Activated naive CD8-positive, alpha-beta T cell treated with anti-CD3 and anti-CD28 coated beads, Interleukin-2, amount 10 ng/mL, durations not matched to agents 7 days and 5 days (primary cell): Measurements from ENCODE around the gene EDA. TPM values are rescaled to one million over a fixed set of nuclear protein-coding genes. Genes with fewer than 3 reads are reported as not detected.
"Not testable (repeated sequence)": the region's sequence is repeated elsewhere in the genome, so short reads cannot be mapped to it uniquely, and the experiment has no call there.

Experiments used
- ATAC-seq: fragments of 150-1000 bp; cut with Tn5 transposase; one replicate; pipeline ENCODE4 v1.10.0; 2021; ENCODE audit warnings: low read depth, moderate library complexity
- POLR2A ChIA-PET: fragments of 350-600 bp; sonication (Branson Sonifier 250); formaldehyde crosslinking; loops from one replicate; lab custom pipeline; 2021; ENCODE audit warnings: antibody characterized with exemption; lab: Charles Lee
- DNase-seq: peaks from one replicate; pipeline ENCODE4 v3.0.0; 2021
- H3K27ac Mint-ChIP-seq: one replicate; pipeline ENCODE4 v1.8.0; 2022; ENCODE audit warnings: mild to moderate bottlenecking, mixed read lengths
- H3K27me3 Mint-ChIP-seq: one replicate; pipeline ENCODE4 v1.8.0; 2022; ENCODE audit warnings: mild to moderate bottlenecking, moderate library complexity, mixed read lengths
- H3K36me3 Mint-ChIP-seq: one replicate; pipeline ENCODE4 v1.8.0; 2021; ENCODE audit warnings: mild to moderate bottlenecking, mixed read lengths
- H3K4me1 Mint-ChIP-seq: one replicate; pipeline ENCODE4 v1.8.0; 2021; ENCODE audit warnings: mixed read lengths
- H3K4me3 Mint-ChIP-seq: one replicate; pipeline ENCODE4 v1.8.0; 2022; ENCODE audit warnings: mild to moderate bottlenecking, moderate library complexity, mixed read lengths
- H3K9me3 Mint-ChIP-seq: one replicate; pipeline ENCODE4 v1.8.0; 2021; ENCODE audit warnings: mixed read lengths
- total RNA-seq, 2 experiments: library from RNA; stranded (reverse); gene quantifications; one replicate each; pipeline ENCODE4 v1.2.3, GENCODE V29; 2021

Gene EDA
- total RNA-seq, 2 experiments from 2014 or later, result 0.94 to 2.3 TPM

GRCh38 chrX:69793260-69793935, 177.5 kb downstream of the EDA start:
- no peaks in the 10 kb centered on the region for H3K36me3 Mint-ChIP-seq
- H3K27ac Mint-ChIP-seq, result no peak overlapping the region
- POLR2A ChIA-PET, result no interaction called here
- H3K27me3 Mint-ChIP-seq, result peaks cover 2% of the 10 kb centered on the region
- H3K9me3 Mint-ChIP-seq, result peaks cover 3% of the 10 kb centered on the region
- H3K4me3 Mint-ChIP-seq, result no peak overlapping the region
- ATAC-seq (no peak), DNase-seq (no peak)
- H3K4me1 Mint-ChIP-seq, result no peaks in the 10 kb centered on the region

GRCh38 chrX:69795702-69796101, 179.8 kb downstream of the EDA start:
- Mint-ChIP-seq H3K4me1 (no peaks in the 10 kb centered on the region), H3K36me3 (no peaks in the 10 kb centered on the region), H3K27me3 (peaks cover 2% of the 10 kb centered on the region), H3K9me3 (peaks cover 2% of the 10 kb centered on the region), H3K27ac (no peak overlapping the region), H3K4me3 (no peak overlapping the region)
- ATAC-seq (no peak), DNase-seq (no peak)
- POLR2A ChIA-PET, result no interaction called here

- POLR2A ChIA-PET, result no interaction called here
- Mint-ChIP-seq H3K4me1 (peaks cover 11% of the 10 kb centered on the region), H3K36me3 (no peaks in the 10 kb centered on the region), H3K27me3 (no peaks in the 10 kb centered on the region), H3K4me3 (no peak overlapping the region), H3K27ac (no peak overlapping the region), H3K9me3 (no peaks in the 10 kb centered on the region)
- DNase-seq, result no peak
- ATAC-seq, result no peak
Measured at GRCh38 chrX:69807400-69807799, 191.5 kb downstream of the EDA start.

DNA sequence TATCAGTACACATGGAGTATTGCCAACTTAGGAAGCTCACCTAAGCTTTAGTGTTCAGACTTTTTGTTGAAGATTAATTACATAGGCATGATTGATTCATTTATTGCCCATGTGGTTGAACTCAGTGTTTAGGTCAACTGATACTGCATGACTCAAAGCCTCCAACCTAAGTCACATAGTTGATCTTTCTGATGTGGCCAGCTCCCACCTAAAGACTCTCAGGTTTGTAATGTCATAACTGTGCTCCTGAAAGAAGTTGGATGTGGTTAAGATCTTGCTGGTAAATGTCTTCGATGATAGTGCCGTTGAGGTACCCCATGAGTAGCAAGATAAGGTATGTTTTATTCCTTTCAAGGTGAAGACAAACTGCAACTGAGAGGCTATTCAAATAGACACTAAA, 192.5 kb downstream of the EDA start:
- no peak for DNase-seq
- no peaks in the 10 kb centered on the region for H3K27me3 Mint-ChIP-seq
- H3K9me3 Mint-ChIP-seq, result no peaks in the 10 kb centered on the region
- ATAC-seq, result no peak
- POLR2A ChIA-PET, result no interaction called here
- no peak overlapping the region for H3K4me3 Mint-ChIP-seq
- no peak overlapping the region for H3K27ac Mint-ChIP-seq
- H3K4me1 Mint-ChIP-seq, result peaks cover 11% of the 10 kb centered on the region
- H3K36me3 Mint-ChIP-seq, result no peaks in the 10 kb centered on the region

- Mint-ChIP-seq H3K36me3 (peaks cover 3% of the 10 kb centered on the region), H3K4me1 (peaks cover 3% of the 10 kb centered on the region), H3K4me3 (no peak overlapping the region), H3K27me3 (no peaks in the 10 kb centered on the region), H3K27ac (no peak overlapping the region), H3K9me3 (no peaks in the 10 kb centered on the region)
- DNase-seq, result no peak
- no peak for ATAC-seq
- POLR2A ChIA-PET, result no interaction called here
Measured at GRCh38 chrX:69813677-69814076, 197.8 kb downstream of the EDA start.

DNA sequence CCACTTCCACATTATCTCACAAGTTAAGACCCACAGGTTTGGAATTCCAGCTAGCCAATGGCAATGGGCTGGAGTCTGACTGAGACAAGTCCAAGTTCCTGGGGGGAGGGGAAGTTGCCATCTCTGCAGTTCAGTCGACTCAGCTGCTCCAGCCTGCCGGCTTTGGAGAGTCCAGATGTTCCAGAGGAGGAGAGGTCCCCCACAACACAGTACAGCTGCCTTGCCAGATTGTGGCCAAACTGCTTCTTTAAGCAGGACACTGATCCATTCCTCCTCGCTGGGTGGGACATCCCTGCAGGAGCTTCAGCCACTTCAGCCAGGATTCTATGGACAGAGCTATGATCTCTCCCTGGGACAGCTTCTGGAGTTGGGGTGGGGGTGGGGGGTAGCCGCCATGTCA, 199.2 kb downstream of the EDA start:
- ATAC-seq (no peak), DNase-seq (no peak)
- Mint-ChIP-seq H3K4me1 (peaks cover 3% of the 10 kb centered on the region), H3K27me3 (no peaks in the 10 kb centered on the region), H3K4me3 (no peak overlapping the region), H3K27ac (no peak overlapping the region), H3K36me3 (peaks cover 3% of the 10 kb centered on the region), H3K9me3 (no peaks in the 10 kb centered on the region)
- POLR2A ChIA-PET, result no interaction called here

DNA sequence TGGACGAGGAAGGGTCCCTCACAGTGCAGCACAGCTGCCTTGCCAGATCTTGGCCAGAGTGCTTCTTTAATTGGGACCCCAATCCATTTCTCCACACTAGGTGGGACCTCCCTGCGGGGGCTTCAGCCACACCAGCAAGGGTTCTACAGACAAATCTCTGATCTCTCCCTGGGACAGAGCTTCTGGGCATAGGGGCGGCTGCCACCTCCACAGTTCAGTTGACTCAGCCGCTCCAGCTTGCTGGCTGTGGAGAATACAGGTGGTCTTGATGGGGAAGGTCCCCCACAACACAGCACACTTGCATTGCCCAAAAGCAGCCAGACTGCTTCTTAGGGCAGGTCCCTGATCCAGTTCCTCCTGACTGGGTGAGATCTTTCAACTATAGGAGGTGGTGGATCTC, 199.6 kb downstream of the EDA start:
- no peaks in the 10 kb centered on the region for H3K27me3 Mint-ChIP-seq
- H3K27ac Mint-ChIP-seq, result no peak overlapping the region
- peaks cover 3% of the 10 kb centered on the region for H3K36me3 Mint-ChIP-seq
- POLR2A ChIA-PET, result no interaction called here
- ATAC-seq (no peak), DNase-seq (no peak)
- H3K4me1 Mint-ChIP-seq, result peaks cover 3% of the 10 kb centered on the region
- H3K4me3 Mint-ChIP-seq, result no peak overlapping the region
- no peaks in the 10 kb centered on the region for H3K9me3 Mint-ChIP-seq

DNA sequence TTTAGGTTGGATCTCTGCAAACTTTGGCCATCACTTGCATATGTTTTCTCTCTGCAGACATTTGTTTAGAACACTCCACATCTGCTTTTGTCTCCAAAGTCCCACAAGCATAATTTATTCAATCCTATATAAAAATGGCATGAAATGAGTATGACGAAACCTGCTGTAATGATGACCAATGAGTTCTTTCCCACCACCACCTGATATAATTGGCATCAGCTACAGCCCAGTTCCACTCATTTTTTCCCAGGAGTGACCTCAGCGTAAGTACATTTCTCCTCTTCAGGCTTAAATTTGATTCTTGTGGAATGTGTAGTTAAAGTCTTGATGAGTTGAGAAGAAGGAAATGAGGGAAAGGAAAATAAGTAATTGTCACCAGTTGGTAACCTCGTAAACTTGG, 228.7 kb downstream of the EDA start:
- Mint-ChIP-seq H3K9me3 (no peaks in the 10 kb centered on the region), H3K4me1 (no peaks in the 10 kb centered on the region), H3K27ac (no peak overlapping the region), H3K36me3 (no peaks in the 10 kb centered on the region), H3K27me3 (no peaks in the 10 kb centered on the region), H3K4me3 (no peak overlapping the region)
- ATAC-seq (no peak), DNase-seq (no peak)
- POLR2A ChIA-PET, result no interaction called here

DNA sequence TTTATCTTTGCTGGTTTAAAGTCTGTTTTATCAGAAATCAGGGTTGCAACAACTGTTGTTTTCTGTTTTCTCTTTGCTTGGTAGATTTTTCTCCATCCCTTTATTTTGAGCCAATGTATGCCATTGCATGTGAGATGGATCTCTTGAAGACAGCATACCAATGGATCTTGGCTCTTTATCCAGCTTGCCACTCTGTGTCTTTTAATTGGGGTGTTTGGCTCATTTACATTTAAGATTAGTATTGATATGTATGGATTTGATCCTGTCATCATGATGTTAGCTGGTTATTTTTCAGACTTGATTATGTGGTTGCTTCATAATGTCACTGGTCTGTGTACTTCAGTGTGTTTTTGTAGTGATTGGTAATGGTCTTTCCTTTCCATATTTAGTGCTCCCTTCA, 244.1 kb downstream of the EDA start:
- H3K36me3 Mint-ChIP-seq, POLR2A ChIA-PET, H3K27ac Mint-ChIP-seq, ATAC-seq, H3K9me3 Mint-ChIP-seq, H3K4me1 Mint-ChIP-seq, H3K4me3 Mint-ChIP-seq, DNase-seq, H3K27me3 Mint-ChIP-seq: not testable (repeated sequence)

- H3K9me3 Mint-ChIP-seq, result no peaks in the 10 kb centered on the region
- no peaks in the 10 kb centered on the region for H3K27me3 Mint-ChIP-seq
- POLR2A ChIA-PET, result no interaction called here
- H3K4me1 Mint-ChIP-seq, result no peaks in the 10 kb centered on the region
- DNase-seq, result no peak
- no peak overlapping the region for H3K27ac Mint-ChIP-seq
- no peak for ATAC-seq
- H3K4me3 Mint-ChIP-seq, result no peak overlapping the region
- H3K36me3 Mint-ChIP-seq, result no peaks in the 10 kb centered on the region
Measured at GRCh38 chrX:69876221-69876620, 260.3 kb downstream of the EDA start.

DNA sequence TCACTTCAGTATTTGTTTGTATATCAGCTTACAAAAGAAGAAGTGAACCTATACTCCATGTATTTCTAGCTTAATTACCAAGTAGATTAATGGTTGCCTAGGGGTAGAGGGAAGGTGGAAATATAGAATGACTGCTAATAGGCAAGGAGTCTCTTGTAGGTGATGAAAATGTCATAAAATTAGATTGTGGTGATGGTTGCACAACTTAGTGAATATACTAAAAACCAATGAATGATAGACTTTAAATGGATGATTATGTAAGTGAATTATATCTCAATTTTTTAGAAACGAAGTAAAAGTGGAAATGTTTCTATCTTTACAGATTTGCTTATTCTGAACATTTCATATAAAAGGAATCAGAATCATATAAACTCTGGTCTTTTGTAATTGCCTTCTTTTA, 268.3 kb downstream of the EDA start:
- Mint-ChIP-seq H3K27ac (no peak overlapping the region), H3K9me3 (peaks cover 2% of the 10 kb centered on the region), H3K36me3 (no peaks in the 10 kb centered on the region), H3K4me1 (no peaks in the 10 kb centered on the region), H3K4me3 (no peak overlapping the region), H3K27me3 (no peaks in the 10 kb centered on the region)
- POLR2A ChIA-PET, result no interaction called here
- no peak for DNase-seq
- ATAC-seq, result no peak

GRCh38 chrX:69896046-69896445, 280.1 kb downstream of the EDA start:
- H3K36me3 Mint-ChIP-seq, result no peaks in the 10 kb centered on the region
- H3K9me3 Mint-ChIP-seq, result no peaks in the 10 kb centered on the region
- no peak overlapping the region for H3K27ac Mint-ChIP-seq

DNA sequence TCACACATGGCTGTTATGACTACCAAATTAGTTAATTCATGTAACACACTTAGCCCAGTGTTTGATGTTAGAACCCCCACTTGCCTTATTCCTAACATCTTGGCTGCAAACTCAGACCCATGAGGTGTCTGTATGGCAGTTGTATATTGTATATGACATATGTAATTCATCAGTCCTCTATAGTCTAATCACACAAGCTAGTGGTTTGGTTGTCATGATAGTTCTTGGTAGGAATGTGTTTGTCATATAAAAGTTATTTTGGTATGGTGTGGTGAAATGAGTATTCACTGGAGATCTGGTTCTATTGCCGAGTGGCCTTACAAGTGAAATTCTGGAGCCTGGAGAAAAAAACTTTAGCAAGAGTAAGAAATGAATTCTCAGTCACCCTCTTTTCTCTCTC, 284.6 kb downstream of the EDA start:
- H3K27me3 Mint-ChIP-seq, result no peaks in the 10 kb centered on the region
- H3K9me3 Mint-ChIP-seq, result no peaks in the 10 kb centered on the region
- POLR2A ChIA-PET, result no interaction called here
- ATAC-seq, result no peak
- no peak for DNase-seq
- H3K27ac Mint-ChIP-seq, result no peak overlapping the region
- no peaks in the 10 kb centered on the region for H3K36me3 Mint-ChIP-seq
- no peaks in the 10 kb centered on the region for H3K4me1 Mint-ChIP-seq
- H3K4me3 Mint-ChIP-seq, result no peak overlapping the region

More at GRCh38 chrX:69896046-69896445, 280.1 kb downstream of the EDA start:
- DNase-seq, result no peak
- ATAC-seq, result no peak
- POLR2A ChIA-PET, result no interaction called here
- H3K4me1 Mint-ChIP-seq, result no peaks in the 10 kb centered on the region
- no peak overlapping the region for H3K4me3 Mint-ChIP-seq
- H3K27me3 Mint-ChIP-seq, result no peaks in the 10 kb centered on the region

DNA sequence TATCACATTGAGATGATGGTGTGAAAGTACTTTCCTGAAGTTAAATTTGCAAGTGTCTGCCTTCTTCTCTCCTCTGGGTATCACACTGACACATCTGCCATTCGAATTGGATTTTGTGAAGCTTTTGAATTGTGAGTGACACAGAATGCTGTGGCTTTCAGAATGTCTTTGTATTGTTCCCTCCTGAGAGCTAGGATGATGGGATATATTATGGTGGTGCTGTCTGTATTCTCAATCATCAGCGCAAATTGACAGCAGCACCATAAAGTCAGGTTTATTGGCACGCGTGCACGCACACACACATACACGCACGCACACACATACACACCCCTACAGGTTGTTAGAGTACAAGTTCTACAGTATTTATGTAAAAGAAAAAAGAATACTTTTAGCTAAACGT, 290.5 kb downstream of the EDA start:
- POLR2A ChIA-PET, result no interaction called here

DNA sequence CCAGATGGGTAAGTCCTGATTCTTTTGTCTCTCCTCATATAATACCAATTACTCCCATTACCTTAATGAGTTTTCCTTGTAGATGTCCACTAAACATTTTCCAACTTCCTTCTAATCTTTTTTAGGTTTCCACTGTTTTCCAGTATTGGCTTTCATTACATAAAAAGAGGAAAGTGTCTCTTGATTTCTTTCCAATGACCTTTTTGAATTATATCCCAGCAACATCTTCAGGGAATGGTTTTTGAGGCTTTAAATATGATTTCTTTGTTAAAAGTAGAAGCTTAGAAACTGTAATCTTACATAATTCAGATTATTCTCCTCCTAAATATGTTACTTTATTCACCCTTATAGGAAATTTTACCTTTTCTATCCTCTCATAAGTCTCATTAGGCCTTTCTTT, 298.9 kb downstream of the EDA start:
- no peak for ATAC-seq
- no peak overlapping the region for H3K27ac Mint-ChIP-seq
- no peak overlapping the region for H3K4me3 Mint-ChIP-seq
- no peaks in the 10 kb centered on the region for H3K9me3 Mint-ChIP-seq
- no peaks in the 10 kb centered on the region for H3K27me3 Mint-ChIP-seq
- no peaks in the 10 kb centered on the region for H3K36me3 Mint-ChIP-seq
- no peak for DNase-seq
- POLR2A ChIA-PET, result no interaction called here
- H3K4me1 Mint-ChIP-seq, result no peaks in the 10 kb centered on the region

More for the DNA sequence above, 290.5 kb downstream of the EDA start:
- Mint-ChIP-seq H3K27ac (no peak overlapping the region), H3K4me3 (no peak overlapping the region), H3K36me3 (no peaks in the 10 kb centered on the region), H3K27me3 (no peaks in the 10 kb centered on the region), H3K9me3 (no peaks in the 10 kb centered on the region), H3K4me1 (no peaks in the 10 kb centered on the region)
- ATAC-seq, result no peak
- no peak for DNase-seq
